Endothelial cell of umbilical vein (primary cell): ENCODE data around the gene ITGA1. TPM values are rescaled to one million over a fixed set of nuclear protein-coding genes. Genes with fewer than 3 reads are reported as not detected.

ENCODE experiments used
- BruUV-seq: library from RNA; stranded (reverse); fragments of 400-500 nt; replicated peaks from 2 replicates; lab custom pipeline; 2021; lab: Mats Ljungman, UMichigan
- CTCF ChIA-PET: fragments of 300-600, 350-600 bp; sonication (Branson Sonifier 250); formaldehyde crosslinking; loops from one replicate; lab custom pipeline; 2021; ENCODE audit warnings: antibody characterized with exemption, inconsistent platforms; lab: Charles Lee
- POLR2A ChIA-PET: fragments of 300-600, 350-600 bp; sonication (Branson Sonifier 250); formaldehyde crosslinking; loops from one replicate; lab custom pipeline; 2021; ENCODE audit warnings: antibody characterized with exemption, inconsistent platforms; lab: Charles Lee
- DNase-seq: peaks from one replicate; pipeline ENCODE4 v3.0.0-alpha.2; 2011; ENCODE audit warnings: low read depth, low spot score
- FAIRE-seq: peaks from 2 replicates; lab custom pipeline; 2011; peaks lifted over from hg19 to GRCh38; lab: Jason Lieb, UNC
- H2AFZ ChIP-seq: 2 replicates; pipeline ENCODE4 v1.6.0; 2012; ENCODE audit warnings: low read depth, low read length, control low read depth, inconsistent platforms
- H3K27ac ChIP-seq: 2 replicates; pipeline ENCODE4 v1.5.1; 2011; ENCODE audit warnings: low read depth, mild to moderate bottlenecking, control low read depth, low read length, moderate library complexity; ENCODE audit not compliant: insufficient read depth
- H3K27me3 ChIP-seq, 2 experiments: 2 replicates each; pipeline versions ENCODE4 v1.6.0 to v1.6.1; 2011; ENCODE audit warnings: low read length in 2 of 2, mixed read lengths in 1 of 2; ENCODE audit not compliant: control insufficient read depth in 2 of 2, insufficient read depth in 2 of 2
- H3K36me3 ChIP-seq, 2 experiments: 2 replicates in 1 of 2; 3 replicates in 1 of 2; pipeline ENCODE4 v1.5.1; 2011; ENCODE audit warnings: low read length in 2 of 2, mild to moderate bottlenecking in 1 of 2, moderate library complexity in 1 of 2; ENCODE audit not compliant: control insufficient read depth in 2 of 2, insufficient read depth in 2 of 2; ENCODE audit errors: extremely low read depth in 1 of 2
- H3K4me1 ChIP-seq: 3 replicates; pipeline ENCODE4 v1.5.1; 2011; ENCODE audit warnings: mild to moderate bottlenecking, low read length; ENCODE audit not compliant: control insufficient read depth, insufficient read depth; ENCODE audit errors: extremely low read depth
- H3K4me2 ChIP-seq: 2 replicates; pipeline ENCODE4 v1.6.1; 2011; ENCODE audit warnings: low read length, control low read depth, mixed read lengths; ENCODE audit not compliant: insufficient read depth
- H3K4me3 ChIP-seq, 3 experiments: fragments of 200-600 bp in 1 of 3; sonication (generic), shearing (Covaris generic) in 1 of 3; replicated peaks in 1 of 3; 2 replicates each; pipeline ENCODE4 v1.5.1; 2011 to 2016; ENCODE audit warnings: control low read depth in 3 of 3, low read length in 3 of 3, mild to moderate bottlenecking in 2 of 3, inconsistent platforms in 1 of 3, low read depth in 1 of 3, moderate library complexity in 1 of 3; ENCODE audit not compliant: insufficient read depth in 1 of 3
- H3K79me2 ChIP-seq: 2 replicates; pipeline ENCODE4 v1.6.0; 2012; ENCODE audit warnings: low read length, inconsistent platforms; ENCODE audit not compliant: control insufficient read depth, insufficient read depth
- H3K9ac ChIP-seq: replicated peaks from 2 replicates; pipeline ENCODE3; 2011; ENCODE audit warnings: low read length, control low read depth; ENCODE audit not compliant: insufficient read depth; ENCODE audit errors: extremely low read depth
- H3K9me1 ChIP-seq: replicated peaks from 3 replicates; pipeline ENCODE4 v1.6.0; 2011; ENCODE audit warnings: mild to moderate bottlenecking, low read length; ENCODE audit not compliant: control insufficient read depth, insufficient read depth; ENCODE audit errors: extremely low read depth
- H3K9me3 ChIP-seq: replicated peaks from 2 replicates; pipeline ENCODE4 v1.5.1; 2012; ENCODE audit warnings: low read length, inconsistent platforms; ENCODE audit not compliant: control insufficient read depth, insufficient read depth
- H4K20me1 ChIP-seq: replicated peaks from 2 replicates; pipeline ENCODE3; 2011; ENCODE audit warnings: mild to moderate bottlenecking, low read length; ENCODE audit not compliant: control insufficient read depth, insufficient read depth; ENCODE audit errors: extremely low read depth
- EZH2 ChIP-seq: IDR thresholded peaks from 2 replicates; pipeline ENCODE4 v1.6.1; 2012; ENCODE audit warnings: borderline replicate concordance, low read depth, mild to moderate bottlenecking, moderate library complexity, low read length, inconsistent platforms; ENCODE audit not compliant: severe bottlenecking
- GATA2 ChIP-seq: IDR thresholded peaks from 2 replicates; pipeline ENCODE4 v1.7.0; 2011; ENCODE audit warnings: low read depth, mild to moderate bottlenecking, moderate library complexity, mixed read lengths, low read length; ENCODE audit not compliant: insufficient read length, insufficient read depth
- JUN ChIP-seq: IDR thresholded peaks from 2 replicates; pipeline ENCODE4 v1.6.1; 2011; ENCODE audit warnings: borderline replicate concordance, low read depth; ENCODE audit not compliant: insufficient read length, insufficient read depth
- POLR2A ChIP-seq: IDR thresholded peaks from 2 replicates; pipeline ENCODE4 v1.6.1; 2012; ENCODE audit warnings: low read depth, mild to moderate bottlenecking, control low read depth, low read length
- POLR2AphosphoS5 ChIP-seq: IDR thresholded peaks from 2 replicates; pipeline ENCODE4 v1.6.1; 2012; ENCODE audit warnings: low read depth, mild to moderate bottlenecking, control low read depth, low read length, moderate library complexity; ENCODE audit not compliant: insufficient read depth
- dilution Hi-C: fragments of 300-500 bp; cut with MboI; formaldehyde crosslinking; loops from one replicate; pipeline ENCODE4 v1.15.0; 2019; ENCODE audit warnings: low sequenced_read_pairs; ENCODE audit not compliant: extremely low pct_ligation_motif_present
- intact Hi-C: fragments of 100-400 bp; cut with micrococcal nuclease; formaldehyde crosslinking; loops from one replicate; pipeline ENCODE4 v1.10.0; 2022
- polyA plus RNA-seq, 4 experiments: library from polyadenylated mRNA; depleted of rRNA in 3 of 4; stranded (reverse) in 3 of 4; unstranded in 1 of 4; fragments of >200 nt; gene quantifications; 2 replicates each; pipeline versions ENCODE4 v1.2.1 to v1.2.3, GENCODE V29; 2011 to 2012; ENCODE audit warnings: missing spikeins in 1 of 4
- total RNA-seq: library from RNA; stranded (reverse); gene quantifications from 2 replicates; pipeline ENCODE4 v1.2.3, GENCODE V29; 2021
- TF ChIP-seq, protein P1 (sequence below): IDR thresholded peaks from 2 replicates; pipeline ENCODE4 v1.6.1; 2011; ENCODE audit not compliant: insufficient read depth, insufficient read length
- TF ChIP-seq, protein P2 (sequence below), 2 donors: IDR thresholded peaks; 1 replicate in 1 of 2; 2 replicates in 1 of 2; pipeline ENCODE4 v1.5.1; 2011; ENCODE audit warnings: low read length in 2 of 2, mild to moderate bottlenecking in 2 of 2, moderate library complexity in 2 of 2, control low read depth in 1 of 2, inconsistent platforms in 1 of 2, low read depth in 1 of 2; ENCODE audit not compliant: insufficient read depth in 1 of 2; ENCODE audit errors: extremely low read depth in 1 of 2

ITGA1 gene
- total and polyA plus RNA-seq, 2 donors (not counting 3 experiments of a cell fraction or from before 2014, with no cell fraction given): 0.65 to 1.9 TPM

- intact Hi-C loops: loop anchor here (1.0 kb wide), 2 partner anchors 11 to 116 kb away; no protein-coding TSS in a partner anchor
- no peaks in the 10 kb centered on the region for H4K20me1 ChIP-seq
- H3K9ac ChIP-seq: peak overlapping the region; percentile 79
- H3K79me2 ChIP-seq: peaks cover 34% of the 10 kb centered on the region
- ChIA-PET POLR2A (interaction anchor here (0.8 kb wide), 1 partner anchor 74 kb away, joined by 3 read pairs; no protein-coding TSS in a partner anchor), CTCF (interaction anchor here (1.0 to 4.6 kb wide), 13 partner anchors 10 to 135 kb away, joined by 3 to 71 read pairs (median 6); partner anchors contain the start of genes ITGA1 and PELO)
- dilution Hi-C loops: no loop called here
- TF ChIP-seq POLR2AphosphoS5 (no peak), GATA2 (no peak), EZH2 (no peak), POLR2A (no peak), JUN (no peak)
- TF ChIP-seq, protein P1, sequence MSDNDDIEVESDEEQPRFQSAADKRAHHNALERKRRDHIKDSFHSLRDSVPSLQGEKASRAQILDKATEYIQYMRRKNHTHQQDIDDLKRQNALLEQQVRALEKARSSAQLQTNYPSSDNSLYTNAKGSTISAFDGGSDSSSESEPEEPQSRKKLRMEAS: no peak
- TF ChIP-seq, protein P2, sequence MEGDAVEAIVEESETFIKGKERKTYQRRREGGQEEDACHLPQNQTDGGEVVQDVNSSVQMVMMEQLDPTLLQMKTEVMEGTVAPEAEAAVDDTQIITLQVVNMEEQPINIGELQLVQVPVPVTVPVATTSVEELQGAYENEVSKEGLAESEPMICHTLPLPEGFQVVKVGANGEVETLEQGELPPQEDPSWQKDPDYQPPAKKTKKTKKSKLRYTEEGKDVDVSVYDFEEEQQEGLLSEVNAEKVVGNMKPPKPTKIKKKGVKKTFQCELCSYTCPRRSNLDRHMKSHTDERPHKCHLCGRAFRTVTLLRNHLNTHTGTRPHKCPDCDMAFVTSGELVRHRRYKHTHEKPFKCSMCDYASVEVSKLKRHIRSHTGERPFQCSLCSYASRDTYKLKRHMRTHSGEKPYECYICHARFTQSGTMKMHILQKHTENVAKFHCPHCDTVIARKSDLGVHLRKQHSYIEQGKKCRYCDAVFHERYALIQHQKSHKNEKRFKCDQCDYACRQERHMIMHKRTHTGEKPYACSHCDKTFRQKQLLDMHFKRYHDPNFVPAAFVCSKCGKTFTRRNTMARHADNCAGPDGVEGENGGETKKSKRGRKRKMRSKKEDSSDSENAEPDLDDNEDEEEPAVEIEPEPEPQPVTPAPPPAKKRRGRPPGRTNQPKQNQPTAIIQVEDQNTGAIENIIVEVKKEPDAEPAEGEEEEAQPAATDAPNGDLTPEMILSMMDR (IDR thresholded peaks at IDR 0.05; ENCODE audit: extremely low read depth in 1 of 2, insufficient read depth in 1 of 2, low read depth in 1 of 2, low read length in 2 of 2): no peak
- DNase-seq: peak; percentile 69
- FAIRE-seq: no peak
- H3K4me3 ChIP-seq: peak overlapping the region; percentile 66 to 90 (median 69)
- peak overlapping the region; percentile 85 for H2AFZ ChIP-seq
- H3K4me1 ChIP-seq: peaks cover 25% of the 10 kb centered on the region
- no peaks in the 10 kb centered on the region for H3K9me3 ChIP-seq
- no TSS peak for BruUV-seq
- peak overlapping the region; percentile 58 for H3K27ac ChIP-seq
- H3K36me3 ChIP-seq: no peaks in the 10 kb centered on the region
- H3K27me3 ChIP-seq: no peaks in the 10 kb centered on the region
- no peaks in the 10 kb centered on the region for H3K9me1 ChIP-seq
- H3K4me2 ChIP-seq: peak overlapping the region; percentile 91
Measured at GRCh38 chr5:52799358-52799982, 11.8 kb downstream of the ITGA1 start.
